ENCODE data around the gene GAGE12J. TPM values are rescaled to one million over a fixed set of nuclear protein-coding genes. Genes with fewer than 3 reads are reported as not detected.
A peak's percentile ranks its signal among the peaks of the same experiment; 100 is the strongest.
"Not testable (repeated sequence)": the region's sequence is repeated elsewhere in the genome, so short reads cannot be mapped to it uniquely, and the experiment has no call there.

Gene GAGE12J
- total and polyA plus RNA-seq, 9 of the 15 experiments (the other 6 are each of a cell fraction or from before 2014, with no cell fraction given), result 0.20 to 0.84 (median 0.64) TPM; not detected in 5

GRCh38 chrX:49316085-49316484 lies 5.8 kb upstream of the GAGE12J start (continued):
- TF ChIP-seq HES1 (IDR thresholded peaks at IDR 0.05; ENCODE audit: low read depth), result no peak
- TF ChIP-seq CUX1 (CRISPR knock-in tag; IDR thresholded peaks at IDR 0.05), result no peak
- no peak for TF ChIP-seq SMAD1 (IDR thresholded peaks at IDR 0.05; ENCODE audit: low read depth, low read length, partially characterized antibody)
- TF ChIP-seq HMBOX1 (IDR thresholded peaks at IDR 0.05), result peak; percentile 87
- 0 out of 2 replicates have a peak, but pooled peaks have one; percentile 24 for TF ChIP-seq DPF2 (IDR thresholded peaks at IDR 0.05)
- no peak for TF ChIP-seq ZNF41 (CRISPR knock-in tag; conservative IDR thresholded peaks at IDR 0.05)

GRCh38 chrX:49322266-49322665 lies 429 bp downstream of the GAGE12J start:
- H3K9ac ChIP-seq (ENCODE audit: insufficient read depth in 1 of 2, low read depth in 2 of 2, low read length in 2 of 2); intact Hi-C loops (cut with micrococcal nuclease); H3K27me3 ChIP-seq (ENCODE audit: control insufficient read depth in 2 of 2, insufficient read depth in 2 of 2, low read length in 2 of 2); H3K79me2 ChIP-seq (ENCODE audit: control insufficient read depth, insufficient read depth, low read length); BruUV-seq (replicated peaks); CTCF ChIA-PET (ENCODE audit: low intra/inter-chr PET ratio); ATAC-seq; in situ Hi-C loops (cut with MboI); DNase-seq (ENCODE audit: extremely low read depth in 1 of 4, low spot score in 3 of 4); H3K36me3 ChIP-seq (ENCODE audit: control insufficient read depth, insufficient read depth, low read length); H3K27ac ChIP-seq (ENCODE audit: extremely low read depth, low read depth, low read length); H3K4me2 ChIP-seq (ENCODE audit: insufficient read depth, low read length); H2AFZ ChIP-seq (ENCODE audit: low read depth, low read length); H3K9me3 ChIP-seq (replicated peaks; ENCODE audit: control insufficient read depth, insufficient read depth, low read depth, low read length); H3K4me1 ChIP-seq (replicated peaks in 1 of 2; ENCODE audit: control insufficient read depth in 2 of 2, insufficient read depth in 2 of 2, low read length in 2 of 2); FAIRE-seq; H3K9me1 ChIP-seq (ENCODE audit: control insufficient read depth, insufficient read depth, low read length); POLR2A ChIA-PET; H4K20me1 ChIP-seq (replicated peaks; ENCODE audit: control insufficient read depth, insufficient read depth, low read length): not testable (repeated sequence)
- peak overlapping the region; percentile 29 for H3K4me3 ChIP-seq
- no CpG with 5 or more reads among the region's 27 CpGs for WGBS (ENCODE audit: insufficient coverage, low coverage, missing lambda C conversion rate)

- H2AFZ ChIP-seq (ENCODE audit: low read depth, low read length); intact Hi-C loops (cut with micrococcal nuclease); H3K4me2 ChIP-seq (ENCODE audit: insufficient read depth, low read length); H3K9me3 ChIP-seq (replicated peaks; ENCODE audit: control insufficient read depth, insufficient read depth, low read depth, low read length); ATAC-seq; H4K20me1 ChIP-seq (replicated peaks; ENCODE audit: control insufficient read depth, insufficient read depth, low read length); in situ Hi-C loops (cut with MboI); BruUV-seq (replicated peaks); H3K9ac ChIP-seq (ENCODE audit: insufficient read depth in 1 of 2, low read depth in 2 of 2, low read length in 2 of 2); H3K79me2 ChIP-seq (ENCODE audit: control insufficient read depth, insufficient read depth, low read length); DNase-seq (ENCODE audit: extremely low read depth in 1 of 4, low spot score in 3 of 4); H3K9me1 ChIP-seq (ENCODE audit: control insufficient read depth, insufficient read depth, low read length); H3K4me3 ChIP-seq; H3K27me3 ChIP-seq (ENCODE audit: control insufficient read depth in 2 of 2, insufficient read depth in 2 of 2, low read length in 2 of 2); H3K27ac ChIP-seq (ENCODE audit: extremely low read depth, low read depth, low read length); H3K36me3 ChIP-seq (ENCODE audit: control insufficient read depth, insufficient read depth, low read length); FAIRE-seq; CTCF ChIA-PET (ENCODE audit: low intra/inter-chr PET ratio); H3K4me1 ChIP-seq (replicated peaks in 1 of 2; ENCODE audit: control insufficient read depth in 2 of 2, insufficient read depth in 2 of 2, low read length in 2 of 2); POLR2A ChIA-PET: not testable (repeated sequence)
- no CpG with 5 or more reads among the region's 7 CpGs for WGBS (ENCODE audit: insufficient coverage, low coverage, missing lambda C conversion rate)
These were observed 1.9 kb downstream of the GAGE12J start for GRCh38 chrX:49323735-49324134.

Measured in K562 (cell line).